Cardiac muscle cell (in vitro differentiated cells and primary cell): Measurements from ENCODE around the gene RBM48. TPM values are rescaled to one million over a fixed set of nuclear protein-coding genes. Genes with fewer than 3 reads are reported as not detected.
"Not testable (repeated sequence)": the region's sequence is repeated elsewhere in the genome, so short reads cannot be mapped to it uniquely, and the experiment has no call there.

Experiments used
- DNase-seq, 2 donors: peaks; one replicate each; pipeline versions ENCODE4 v3.0.0 to v3.0.0-alpha.2; 2010 to 2017; ENCODE audit warnings: low read depth in 1 of 2, low spot score in 1 of 2
- H3K27ac ChIP-seq: fragments of 200-600 bp; sonication (generic); 2 replicates; pipeline ENCODE4 v1.5.1; 2016
- H3K27me3 ChIP-seq: fragments of 200-600 bp; sonication (generic); 2 replicates; pipeline ENCODE4 v1.6.0; 2016; ENCODE audit warnings: control low read depth
- H3K36me3 ChIP-seq: fragments of 200-600 bp; sonication (generic); 2 replicates; pipeline ENCODE4 v1.5.1; 2016; ENCODE audit warnings: control low read depth
- H3K4me1 ChIP-seq: fragments of 200-600 bp; sonication (generic); 2 replicates; pipeline ENCODE4 v1.8.1; 2017; ENCODE audit warnings: low read depth, mild to moderate bottlenecking, mixed run types
- H3K4me3 ChIP-seq: fragments of 200-600 bp; sonication (generic); 2 replicates; pipeline ENCODE4 v1.5.1; 2016; ENCODE audit warnings: mild to moderate bottlenecking
- H3K9me3 ChIP-seq: fragments of 200-600 bp; sonication (generic); 2 replicates; pipeline ENCODE4 v1.5.1; 2017; ENCODE audit warnings: low read depth, mild to moderate bottlenecking, control low read depth
- CTCF ChIP-seq: IDR thresholded peaks from 2 replicates; pipeline ENCODE4 v1.5.1; 2012; ENCODE audit warnings: low read depth, mild to moderate bottlenecking, low read length
- polyA plus RNA-seq: library from polyadenylated mRNA; unstranded; fragments of >200 nt; fragmentation: Nextera tagmentation; extraction: Ambion mirVana; gene quantifications from 2 replicates; pipeline ENCODE4 v1.2.1, GENCODE V29; 2016
- total RNA-seq: library from RNA; depleted of rRNA; stranded (reverse); fragments of >200 nt; gene quantifications from 2 replicates; pipeline ENCODE4 v1.2.3, GENCODE V29; 2016

Gene RBM48
- total and polyA plus RNA-seq, 2 experiments from 2014 or later, result 8.9 to 19.5 TPM

DNA sequence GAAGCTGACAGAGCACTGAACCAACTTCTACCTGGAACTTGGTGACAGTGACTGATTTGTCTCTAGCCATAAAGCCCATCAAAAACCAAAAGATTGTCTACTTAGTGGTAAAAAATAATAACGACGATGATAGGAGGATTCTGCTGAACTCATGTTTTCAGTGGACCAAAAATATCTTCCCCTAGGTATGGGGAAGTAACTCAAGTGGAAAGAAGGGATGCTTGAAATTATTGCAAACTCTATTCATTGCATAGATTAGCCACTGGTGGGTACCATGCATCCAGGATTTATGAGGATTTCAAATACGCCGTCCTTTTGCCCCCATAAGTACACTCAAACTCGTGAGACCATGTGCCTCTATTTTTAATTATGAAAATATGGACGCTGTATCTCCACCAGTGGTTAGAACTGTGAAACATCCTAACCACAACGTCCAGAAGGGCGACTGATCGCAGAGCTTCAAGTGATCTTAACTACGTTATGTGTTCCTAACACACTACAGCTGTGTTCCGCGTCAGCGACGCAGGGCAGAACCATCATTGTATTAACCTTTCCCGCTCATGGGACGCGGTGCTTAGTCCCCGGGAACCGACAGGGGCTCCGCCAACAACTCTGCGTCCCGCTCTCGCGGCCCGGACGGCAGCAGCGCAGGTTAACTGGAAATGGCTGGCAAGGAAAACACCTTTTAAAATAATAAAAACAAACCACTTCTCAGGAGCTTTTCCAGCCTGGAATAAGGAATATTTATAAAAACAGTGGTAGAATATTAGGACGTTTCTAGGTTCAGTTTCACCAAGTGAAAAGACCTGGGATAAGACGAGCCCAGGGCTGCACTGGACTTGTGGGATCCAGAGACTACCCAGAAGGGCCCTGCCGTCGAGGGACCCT, 1.1 kb upstream of the RBM48 start:
- H3K27me3 ChIP-seq, result no peaks in the 10 kb centered on the region
- peak; percentile 54 to 63 for DNase-seq
- H3K27ac ChIP-seq, result peak overlapping the region; percentile 83

DNA sequence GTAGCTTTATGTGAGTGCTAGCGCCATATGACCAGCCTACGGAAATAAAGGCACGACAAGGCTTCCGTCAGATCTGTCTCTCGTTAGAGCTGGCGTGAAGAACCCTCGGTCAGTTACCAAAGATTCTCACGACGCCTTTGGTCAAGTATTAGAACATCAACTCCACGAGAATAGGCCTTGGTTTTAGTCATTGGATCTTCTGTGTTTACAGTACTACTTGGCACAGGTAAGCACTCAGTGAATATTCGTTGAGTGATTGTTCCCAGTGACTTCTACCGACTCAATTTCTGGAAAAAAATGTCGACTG, 316 bp downstream of the RBM48 start:
- no peak for DNase-seq
- Histone ChIP-seq H3K36me3 (peaks cover 22% of the 10 kb centered on the region), H3K27ac (peak overlapping the region; percentile 96), H3K4me1 (peaks cover 10% of the 10 kb centered on the region), H3K9me3 (no peaks in the 10 kb centered on the region), H3K4me3 (peak overlapping the region; percentile 87), H3K27me3 (no peaks in the 10 kb centered on the region)
- no peak for TF ChIP-seq CTCF

More for the DNA sequence above, 1.1 kb upstream of the RBM48 start:
- no peaks in the 10 kb centered on the region for H3K9me3 ChIP-seq
- no peak for TF ChIP-seq CTCF
- H3K4me3 ChIP-seq, result peak overlapping the region; percentile 87
- peaks cover 11% of the 10 kb centered on the region for H3K36me3 ChIP-seq
- peaks cover 10% of the 10 kb centered on the region for H3K4me1 ChIP-seq

DNA sequence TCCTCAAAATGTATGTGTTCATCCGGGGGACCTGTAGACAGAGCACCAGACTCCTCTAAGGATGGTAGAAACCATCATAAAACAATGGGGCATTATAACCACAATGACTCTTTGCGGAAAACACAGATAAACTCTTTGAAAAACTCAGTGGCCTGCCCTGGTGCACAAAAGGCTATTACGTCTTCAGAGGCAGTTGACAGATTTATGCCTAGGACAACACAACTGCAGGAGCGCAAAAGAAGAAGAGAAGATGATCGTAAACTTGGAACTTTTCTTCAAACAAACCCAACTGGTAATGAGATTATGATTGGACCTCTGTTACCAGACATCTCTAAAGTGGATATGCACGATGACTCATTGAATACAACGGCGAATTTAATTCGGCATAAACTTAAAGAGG, 6.0 kb downstream of the RBM48 start:
- no peak for DNase-seq
- H3K36me3 ChIP-seq, result peaks cover 58% of the 10 kb centered on the region
- no peaks in the 10 kb centered on the region for H3K9me3 ChIP-seq
- no peaks in the 10 kb centered on the region for H3K27me3 ChIP-seq
- H3K27ac ChIP-seq, result no peak overlapping the region
- TF ChIP-seq CTCF, result no peak
- peaks cover under 1% of the 10 kb centered on the region for H3K4me1 ChIP-seq
- H3K4me3 ChIP-seq, result no peak overlapping the region

DNA sequence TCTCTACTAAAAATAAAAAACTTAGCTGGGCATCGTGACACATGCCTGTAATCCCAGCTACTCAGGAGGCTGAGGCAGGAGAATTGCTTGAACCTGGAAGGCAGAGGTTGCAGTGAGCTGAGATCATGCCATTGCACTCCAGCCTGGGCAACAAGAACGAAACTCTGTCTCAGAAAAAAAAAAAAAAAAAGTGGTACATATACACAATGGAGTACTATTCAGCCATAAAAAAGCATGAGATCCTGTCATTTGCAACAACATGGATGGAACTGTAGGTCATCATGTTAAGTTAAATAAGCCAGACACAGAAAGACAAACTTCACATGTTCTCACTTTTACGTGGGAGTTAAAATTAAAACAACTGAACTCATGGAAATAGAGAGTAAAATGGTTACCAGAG, 14.9 kb downstream of the RBM48 start:
- H3K27me3 ChIP-seq, result not testable (repeated sequence)

DNA sequence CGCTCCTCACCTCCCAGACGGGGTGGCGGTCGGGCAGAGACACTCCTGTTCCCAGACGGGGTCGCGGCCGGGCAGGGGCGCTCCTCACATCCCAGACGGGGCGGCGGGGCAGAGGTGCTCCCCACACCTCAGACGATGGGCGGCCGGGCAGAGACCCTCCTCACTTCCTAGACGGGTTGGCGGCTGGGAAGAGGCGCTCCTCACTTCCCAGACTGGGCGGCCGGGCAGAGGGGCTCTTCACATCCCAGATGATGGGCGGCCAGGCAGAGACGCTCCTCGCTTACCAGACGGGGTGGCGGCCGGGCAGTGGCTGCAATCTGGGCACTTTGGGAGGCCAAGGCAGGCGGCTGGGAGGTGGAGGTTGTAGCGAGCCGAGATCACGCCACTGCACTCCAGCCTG, 16.5 kb downstream of the RBM48 start:
- H3K4me1 ChIP-seq, H3K9me3 ChIP-seq, H3K27ac ChIP-seq, H3K36me3 ChIP-seq, H3K27me3 ChIP-seq, DNase-seq, H3K4me3 ChIP-seq: not testable (repeated sequence)

More for the DNA sequence above, 14.9 kb downstream of the RBM48 start:
- not testable (repeated sequence) for H3K27ac ChIP-seq, DNase-seq, H3K4me3 ChIP-seq, H3K4me1 ChIP-seq, H3K9me3 ChIP-seq, H3K36me3 ChIP-seq

DNA sequence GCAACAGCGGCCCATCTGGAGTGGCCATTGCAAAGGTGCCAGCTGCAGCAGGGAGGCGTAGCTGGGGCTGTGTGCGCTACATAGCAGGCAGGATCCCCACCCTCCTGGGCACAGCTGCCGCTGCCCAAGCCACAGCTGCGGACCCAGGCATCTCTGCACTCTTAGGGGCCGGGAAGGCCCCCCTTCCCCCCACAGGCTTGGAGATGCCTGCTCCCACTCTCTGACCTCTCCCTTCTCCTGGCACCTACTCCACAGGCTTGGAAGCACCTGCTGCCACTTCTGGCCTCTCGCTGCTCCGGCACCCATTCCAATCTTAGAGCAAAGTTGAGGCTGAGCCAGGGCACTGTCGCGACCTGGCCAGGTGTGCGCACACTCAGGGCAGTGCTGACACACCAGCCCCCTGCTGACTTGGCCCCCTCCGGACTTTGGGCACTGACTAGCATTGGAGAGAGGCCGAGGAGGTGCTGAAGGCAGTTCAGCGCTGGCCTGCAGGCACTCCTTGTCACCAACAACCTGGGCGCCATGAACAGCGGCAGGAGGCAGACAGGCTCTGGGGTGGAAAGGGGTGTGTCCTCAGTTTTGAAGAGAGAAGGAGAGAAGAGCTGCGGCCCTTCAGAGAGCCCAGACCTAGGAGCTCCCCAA, 18.4 kb downstream of the RBM48 start:
- no peak for TF ChIP-seq CTCF
- H3K4me3 ChIP-seq, result no peak overlapping the region
- no peaks in the 10 kb centered on the region for H3K27me3 ChIP-seq
- H3K27ac ChIP-seq, result no peak overlapping the region
- no peak for DNase-seq
- no peaks in the 10 kb centered on the region for H3K9me3 ChIP-seq
- no peaks in the 10 kb centered on the region for H3K4me1 ChIP-seq
- no peaks in the 10 kb centered on the region for H3K36me3 ChIP-seq
